Uterus (tissue), 2 donors: ENCODE data around the gene SCNM1.

Experiments
- CTCF ChIP-seq, 4 experiments: fragments of 200-600 bp in 2 of 4; fragments of 450-650 bp in 2 of 4; sonication (generic) in 2 of 4; IDR thresholded peaks; one replicate each; pipeline ENCODE4 v1.5.1; 2016 to 2019; ENCODE audit warnings: antibody characterized with exemption in 4 of 4, mild to moderate bottlenecking in 2 of 4, moderate library complexity in 1 of 4
- POLR2A ChIP-seq, 2 donors: fragments of 450-650 bp; IDR thresholded peaks; one replicate each; pipeline ENCODE4 v1.6.1; 2016; ENCODE audit warnings: antibody characterized with exemption in 2 of 2, mild to moderate bottlenecking in 1 of 2, moderate library complexity in 1 of 2

DNA sequence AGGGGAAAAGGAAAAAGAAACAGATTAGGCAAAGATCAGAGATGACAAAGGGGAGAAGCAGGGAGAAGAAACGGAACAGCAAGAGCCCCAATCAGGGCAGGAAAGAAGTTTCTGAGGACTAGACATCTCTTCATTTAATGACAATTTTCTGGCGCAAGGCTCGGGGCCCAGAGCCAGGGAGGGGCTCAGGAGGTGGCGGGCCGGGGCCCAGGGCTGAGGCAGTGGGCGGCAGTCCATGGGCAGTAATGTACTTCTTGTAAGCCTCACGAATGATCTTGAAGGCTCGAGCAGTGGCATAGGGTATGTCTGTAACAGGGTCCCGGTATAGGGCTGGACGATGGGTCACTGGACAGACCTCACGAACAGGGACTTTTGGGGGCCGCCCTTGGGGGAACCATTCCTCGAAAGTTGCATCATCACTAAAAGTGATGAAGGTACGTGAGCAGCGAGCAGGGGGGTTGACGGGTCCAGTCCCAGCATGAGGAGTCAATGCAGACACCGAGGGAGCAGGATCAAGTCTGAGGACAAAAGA, 10.6 kb downstream of the SCNM1 start:
- TF ChIP-seq POLR2A (IDR thresholded peaks at IDR 0.05) (no peak), CTCF (IDR thresholded peaks at IDR 0.05) (no peak)
